CD4-positive, alpha-beta T cell (primary cell): ENCODE results near the gene OXCT1. TPM values are rescaled to one million over a fixed set of nuclear protein-coding genes. Genes with fewer than 3 reads are reported as not detected.

Experiments
- ATAC-seq: fragments of 200-7000 bp; cut with Tn5 transposase; one replicate; pipeline ENCODE4 v1.10.0; 2022; ENCODE audit warnings: mild to moderate bottlenecking; ENCODE audit not compliant: poor library complexity
- CTCF ChIA-PET: fragments of 350-600 bp; sonication (Branson Sonifier 250); formaldehyde crosslinking; loops from one replicate; lab custom pipeline; 2021; ENCODE audit warnings: antibody characterized with exemption, inconsistent platforms; lab: Charles Lee
- POLR2A ChIA-PET: fragments of 350-600 bp; sonication (Branson Sonifier 250); formaldehyde crosslinking; loops from one replicate; lab custom pipeline; 2021; ENCODE audit warnings: antibody characterized with exemption, inconsistent platforms; lab: Charles Lee
- DNase-seq, 14 experiments: peaks; one replicate each; pipeline ENCODE4 v3.0.0-alpha.2; 2013 to 2020; ENCODE audit warnings: mixed read lengths in 2 of 14
- H3K27ac ChIP-seq, 2 donors: one replicate each; pipeline versions ENCODE4 v1.5.1 to v1.7.0; 2013; ENCODE audit warnings: low read length in 2 of 2, low read depth in 1 of 2, mild to moderate bottlenecking in 1 of 2
- H3K27me3 ChIP-seq, 2 experiments: 1 replicate in 1 of 2; 2 replicates in 1 of 2; pipeline versions ENCODE4 v1.6.1 to v1.7.0; 2013; ENCODE audit warnings: low read length in 2 of 2, control low read depth in 1 of 2, mild to moderate bottlenecking in 1 of 2, moderate library complexity in 1 of 2; ENCODE audit not compliant: insufficient read depth in 2 of 2, control insufficient read depth in 1 of 2
- H3K36me3 ChIP-seq: one replicate; pipeline ENCODE4 v1.6.1; 2013; ENCODE audit warnings: low read length, control low read depth; ENCODE audit not compliant: insufficient read depth
- H3K4me1 ChIP-seq: one replicate; pipeline ENCODE4 v1.6.1; 2013; ENCODE audit warnings: low read length, control low read depth; ENCODE audit not compliant: insufficient read depth
- H3K4me3 ChIP-seq: one replicate; pipeline ENCODE4 v1.5.1; 2013; ENCODE audit warnings: mild to moderate bottlenecking, low read length, moderate library complexity
- H3K9me3 ChIP-seq, 2 experiments: 1 replicate in 1 of 2; 2 replicates in 1 of 2; pipeline versions ENCODE4 v1.6.1 to v1.7.0; 2013; ENCODE audit warnings: low read length in 2 of 2, mild to moderate bottlenecking in 2 of 2, control low read depth in 1 of 2, moderate library complexity in 1 of 2; ENCODE audit not compliant: control insufficient read depth in 1 of 2, insufficient read depth in 1 of 2
- H3K27ac Mint-ChIP-seq: one replicate; pipeline ENCODE4 v1.8.0; 2020; ENCODE audit warnings: mixed read lengths
- H3K27me3 Mint-ChIP-seq: one replicate; pipeline ENCODE4 v1.8.0; 2021; ENCODE audit warnings: mixed read lengths
- H3K36me3 Mint-ChIP-seq: one replicate; pipeline ENCODE4 v1.8.0; 2021; ENCODE audit warnings: low read depth, mixed read lengths
- H3K4me1 Mint-ChIP-seq: one replicate; pipeline ENCODE4 v1.8.0; 2021; ENCODE audit warnings: low read depth, mixed read lengths
- H3K4me3 Mint-ChIP-seq: one replicate; pipeline ENCODE4 v1.8.0; 2020; ENCODE audit warnings: mild to moderate bottlenecking, mixed read lengths
- H3K9me3 Mint-ChIP-seq: one replicate; pipeline ENCODE4 v1.8.0; 2020; ENCODE audit warnings: mixed read lengths
- CTCF ChIP-seq: fragments of 200-600 bp; IDR thresholded peaks from one replicate; pipeline ENCODE4 v1.8.0; 2022; ENCODE audit warnings: antibody characterized with exemption, mild to moderate bottlenecking
- intact Hi-C, 2 experiments: fragments of 100-400 bp; cut with DNase I in 1 of 2; cut with micrococcal nuclease in 1 of 2; formaldehyde crosslinking; loops; one replicate each; pipeline versions ENCODE4 v1.15.1 to v1.9.0; 2023 to 2025; cut with DNase I, micrococcal nuclease
- total RNA-seq, 174 experiments: library from RNA in 2 of 174; stranded (reverse) in 2 of 174; gene quantifications; one replicate each; pipeline ENCODE4 v1.2.3 and lab custom pipeline; 2021 to 2026

The OXCT1 gene
- total RNA-seq, 2 experiments from 2014 or later: 14.7 to 15.3 TPM

- H3K27ac Mint-ChIP-seq: no peak overlapping the region
Measured at GRCh38 chr5:41827792-41828191, 42.4 kb downstream of the OXCT1 start.

GRCh38 chr5:41822036-41822435, 48.2 kb downstream of the OXCT1 start:
- H3K4me1 ChIP-seq: no peaks in the 10 kb centered on the region
- Mint-ChIP-seq H3K4me1 (peaks cover 24% of the 10 kb centered on the region), H3K27ac (no peak overlapping the region), H3K4me3 (no peak overlapping the region), H3K27me3 (no peaks in the 10 kb centered on the region), H3K9me3 (no peaks in the 10 kb centered on the region), H3K36me3 (peaks cover 55% of the 10 kb centered on the region)
- ATAC-seq: no peak
- no peak for DNase-seq
- no peak for TF ChIP-seq CTCF
- no peaks in the 10 kb centered on the region for H3K9me3 ChIP-seq
- intact Hi-C loops: no loop called here
- no peaks in the 10 kb centered on the region for H3K27me3 ChIP-seq
- H3K36me3 ChIP-seq: peaks cover 10% of the 10 kb centered on the region
- POLR2A ChIA-PET: no interaction called here
- H3K4me3 ChIP-seq: no peak overlapping the region
- CTCF ChIA-PET: no interaction called here
- no peak overlapping the region for H3K27ac ChIP-seq

More at GRCh38 chr5:41827792-41828191, 42.4 kb downstream of the OXCT1 start:
- ATAC-seq (no peak), DNase-seq (no peak)
- Mint-ChIP-seq H3K4me1 (peaks cover 18% of the 10 kb centered on the region), H3K9me3 (no peaks in the 10 kb centered on the region), H3K27me3 (no peaks in the 10 kb centered on the region), H3K4me3 (no peak overlapping the region), H3K36me3 (peaks cover 83% of the 10 kb centered on the region)
- ChIA-PET CTCF (no interaction called here), POLR2A (no interaction called here)
- intact Hi-C loops: no loop called here
- no peak overlapping the region for H3K27ac ChIP-seq
- H3K36me3 ChIP-seq: peaks cover 37% of the 10 kb centered on the region
- no peaks in the 10 kb centered on the region for H3K9me3 ChIP-seq
- no peak overlapping the region for H3K4me3 ChIP-seq
- no peak for TF ChIP-seq CTCF
- H3K4me1 ChIP-seq: no peaks in the 10 kb centered on the region
- no peaks in the 10 kb centered on the region for H3K27me3 ChIP-seq

GRCh38 chr5:41821051-41821450, 49.2 kb downstream of the OXCT1 start:
- no peak overlapping the region for H3K4me3 Mint-ChIP-seq
- H3K27ac Mint-ChIP-seq: no peak overlapping the region
- no peaks in the 10 kb centered on the region for H3K27me3 Mint-ChIP-seq
- intact Hi-C loops: no loop called here
- ChIA-PET POLR2A (no interaction called here), CTCF (no interaction called here)
- Histone ChIP-seq H3K36me3 (peaks cover 3% of the 10 kb centered on the region), H3K9me3 (no peaks in the 10 kb centered on the region), H3K27ac (no peak overlapping the region), H3K4me3 (no peak overlapping the region), H3K4me1 (no peaks in the 10 kb centered on the region), H3K27me3 (no peaks in the 10 kb centered on the region)
- H3K4me1 Mint-ChIP-seq: peaks cover 30% of the 10 kb centered on the region
- ATAC-seq: no peak
- peaks cover 45% of the 10 kb centered on the region for H3K36me3 Mint-ChIP-seq
- DNase-seq: no peak
- TF ChIP-seq CTCF: no peak
- no peaks in the 10 kb centered on the region for H3K9me3 Mint-ChIP-seq
